OCI-LY1 (cell line): ENCODE measurements around the gene TNF.

ENCODE experiments used
- H2AFZ ChIP-seq: fragments of 200-600 bp; sonication (generic), shearing (Covaris generic); 2 replicates; pipeline ENCODE4 v1.6.0; 2014; ENCODE audit warnings: antibody characterized with exemption, mild to moderate bottlenecking, low read length
- H3F3A ChIP-seq: fragments of 200-600 bp; sonication (generic), shearing (Covaris generic); 2 replicates; pipeline ENCODE4 v1.6.0; 2014; ENCODE audit warnings: mild to moderate bottlenecking, antibody characterized with exemption, low read length, moderate library complexity; ENCODE audit not compliant: insufficient read depth
- H3K27ac ChIP-seq: fragments of 200-600 bp; sonication (generic); 2 replicates; pipeline ENCODE4 v1.5.1; 2014; ENCODE audit warnings: low read length, mixed run types, mild to moderate bottlenecking, low read depth; ENCODE audit not compliant: poor library complexity, severe bottlenecking
- H3K27me3 ChIP-seq: fragments of 200-600 bp; sonication (generic); 2 replicates; pipeline ENCODE4 v1.6.0; 2014; ENCODE audit warnings: antibody characterized with exemption, mild to moderate bottlenecking, low read length, moderate library complexity; ENCODE audit not compliant: insufficient read depth
- H3K36me3 ChIP-seq: fragments of 200-600 bp; sonication (generic); 2 replicates; pipeline ENCODE4 v1.6.1; 2014; ENCODE audit warnings: mild to moderate bottlenecking, antibody characterized with exemption, low read length, moderate library complexity, mixed read lengths; ENCODE audit not compliant: insufficient read depth
- H3K4me1 ChIP-seq: fragments of 200-600 bp; sonication (generic); 2 replicates; pipeline ENCODE4 v1.5.1; 2014; ENCODE audit warnings: mild to moderate bottlenecking, low read length, moderate library complexity; ENCODE audit not compliant: insufficient read depth, severe bottlenecking
- H3K4me2 ChIP-seq: fragments of 200-600 bp; sonication (generic), shearing (Covaris generic); 2 replicates; pipeline ENCODE4 v1.6.1; 2014; ENCODE audit warnings: low read length
- H3K4me3 ChIP-seq: fragments of 200-600 bp; sonication (generic); 2 replicates; pipeline ENCODE4 v1.5.1; 2014; ENCODE audit warnings: low read length, low read depth, mild to moderate bottlenecking, mixed read lengths; ENCODE audit not compliant: poor library complexity, severe bottlenecking
- H3K79me2 ChIP-seq: fragments of 200-600 bp; shearing (Covaris generic); 2 replicates; pipeline ENCODE4 v1.6.1; 2016; ENCODE audit warnings: mixed run types, low read length, mixed read lengths; ENCODE audit not compliant: insufficient read depth
- H3K9ac ChIP-seq: fragments of 200-600 bp; sonication (generic), shearing (Covaris generic); 2 replicates; pipeline ENCODE4 v1.6.1; 2014; ENCODE audit warnings: mild to moderate bottlenecking, low read length, mixed read lengths
- H3K9me2 ChIP-seq: fragments of 200-600 bp; sonication (generic), shearing (Covaris generic); 2 replicates; pipeline ENCODE4 v1.6.1; 2014; ENCODE audit warnings: low read depth, mild to moderate bottlenecking, low read length, mixed read lengths
- H3K9me3 ChIP-seq: fragments of 200-600 bp; shearing (Covaris generic); 2 replicates; pipeline ENCODE4 v1.6.1; 2014; ENCODE audit warnings: low read length, mixed read lengths
- H4K20me1 ChIP-seq: fragments of 200-600 bp; sonication (generic), shearing (Covaris generic); 2 replicates; pipeline ENCODE4 v1.6.0; 2016; ENCODE audit warnings: mild to moderate bottlenecking, low read length; ENCODE audit not compliant: insufficient read depth
- EZH2 ChIP-seq: fragments of 200-600 bp; sonication (generic), shearing (Covaris generic); IDR thresholded peaks from 2 replicates; pipeline ENCODE4 v1.8.0; 2017; ENCODE audit warnings: borderline replicate concordance, mixed run types, mild to moderate bottlenecking, antibody characterized with exemption, low read length, moderate library complexity, mixed read lengths
- TF ChIP-seq, protein P1 (sequence below): fragments of 200-600 bp; sonication (generic), shearing (Covaris generic); IDR thresholded peaks from 2 replicates; pipeline ENCODE4 v1.5.1; 2017; ENCODE audit warnings: mild to moderate bottlenecking, antibody characterized with exemption, low read length, moderate library complexity, mixed read lengths

Gene TNF

DNA sequence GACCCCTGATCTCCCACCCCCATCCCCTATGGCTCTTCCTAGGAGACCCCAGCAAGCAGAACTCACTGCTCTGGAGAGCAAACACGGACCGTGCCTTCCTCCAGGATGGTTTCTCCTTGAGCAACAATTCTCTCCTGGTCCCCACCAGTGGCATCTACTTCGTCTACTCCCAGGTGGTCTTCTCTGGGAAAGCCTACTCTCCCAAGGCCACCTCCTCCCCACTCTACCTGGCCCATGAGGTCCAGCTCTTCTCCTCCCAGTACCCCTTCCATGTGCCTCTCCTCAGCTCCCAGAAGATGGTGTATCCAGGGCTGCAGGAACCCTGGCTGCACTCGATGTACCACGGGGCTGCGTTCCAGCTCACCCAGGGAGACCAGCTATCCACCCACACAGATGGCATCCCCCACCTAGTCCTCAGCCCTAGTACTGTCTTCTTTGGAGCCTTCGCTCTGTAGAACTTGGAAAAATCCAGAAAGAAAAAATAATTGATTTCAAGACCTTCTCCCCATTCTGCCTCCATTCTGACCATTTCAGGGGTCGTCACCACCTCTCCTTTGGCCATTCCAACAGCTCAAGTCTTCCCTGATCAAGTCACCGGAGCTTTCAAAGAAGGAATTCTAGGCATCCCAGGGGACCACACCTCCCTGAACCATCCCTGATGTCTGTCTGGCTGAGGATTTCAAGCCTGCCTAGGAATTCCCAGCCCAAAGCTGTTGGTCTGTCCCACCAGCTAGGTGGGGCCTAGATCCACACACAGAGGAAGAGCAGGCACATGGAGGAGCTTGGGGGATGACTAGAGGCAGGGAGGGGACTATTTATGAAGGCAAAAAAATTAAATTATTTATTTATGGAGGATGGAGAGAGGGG is 1.9 kb upstream of the TNF start:
- no peak overlapping the region for H3K4me2 ChIP-seq
- no peaks in the 10 kb centered on the region for H3K9me3 ChIP-seq
- TF ChIP-seq, protein P1, sequence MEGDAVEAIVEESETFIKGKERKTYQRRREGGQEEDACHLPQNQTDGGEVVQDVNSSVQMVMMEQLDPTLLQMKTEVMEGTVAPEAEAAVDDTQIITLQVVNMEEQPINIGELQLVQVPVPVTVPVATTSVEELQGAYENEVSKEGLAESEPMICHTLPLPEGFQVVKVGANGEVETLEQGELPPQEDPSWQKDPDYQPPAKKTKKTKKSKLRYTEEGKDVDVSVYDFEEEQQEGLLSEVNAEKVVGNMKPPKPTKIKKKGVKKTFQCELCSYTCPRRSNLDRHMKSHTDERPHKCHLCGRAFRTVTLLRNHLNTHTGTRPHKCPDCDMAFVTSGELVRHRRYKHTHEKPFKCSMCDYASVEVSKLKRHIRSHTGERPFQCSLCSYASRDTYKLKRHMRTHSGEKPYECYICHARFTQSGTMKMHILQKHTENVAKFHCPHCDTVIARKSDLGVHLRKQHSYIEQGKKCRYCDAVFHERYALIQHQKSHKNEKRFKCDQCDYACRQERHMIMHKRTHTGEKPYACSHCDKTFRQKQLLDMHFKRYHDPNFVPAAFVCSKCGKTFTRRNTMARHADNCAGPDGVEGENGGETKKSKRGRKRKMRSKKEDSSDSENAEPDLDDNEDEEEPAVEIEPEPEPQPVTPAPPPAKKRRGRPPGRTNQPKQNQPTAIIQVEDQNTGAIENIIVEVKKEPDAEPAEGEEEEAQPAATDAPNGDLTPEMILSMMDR, result no peak
- no peak for TF ChIP-seq EZH2
- H3K4me3 ChIP-seq, result no peak overlapping the region
- no peaks in the 10 kb centered on the region for H4K20me1 ChIP-seq
- no peaks in the 10 kb centered on the region for H3K36me3 ChIP-seq
- H3K27me3 ChIP-seq, result no peaks in the 10 kb centered on the region
- no peaks in the 10 kb centered on the region for H3F3A ChIP-seq
- peaks cover 72% of the 10 kb centered on the region for H3K4me1 ChIP-seq
- H3K9me2 ChIP-seq, result no peaks in the 10 kb centered on the region
- no peak overlapping the region for H2AFZ ChIP-seq
- H3K79me2 ChIP-seq, result no peaks in the 10 kb centered on the region
- no peak overlapping the region for H3K9ac ChIP-seq
- no peak overlapping the region for H3K27ac ChIP-seq

DNA sequence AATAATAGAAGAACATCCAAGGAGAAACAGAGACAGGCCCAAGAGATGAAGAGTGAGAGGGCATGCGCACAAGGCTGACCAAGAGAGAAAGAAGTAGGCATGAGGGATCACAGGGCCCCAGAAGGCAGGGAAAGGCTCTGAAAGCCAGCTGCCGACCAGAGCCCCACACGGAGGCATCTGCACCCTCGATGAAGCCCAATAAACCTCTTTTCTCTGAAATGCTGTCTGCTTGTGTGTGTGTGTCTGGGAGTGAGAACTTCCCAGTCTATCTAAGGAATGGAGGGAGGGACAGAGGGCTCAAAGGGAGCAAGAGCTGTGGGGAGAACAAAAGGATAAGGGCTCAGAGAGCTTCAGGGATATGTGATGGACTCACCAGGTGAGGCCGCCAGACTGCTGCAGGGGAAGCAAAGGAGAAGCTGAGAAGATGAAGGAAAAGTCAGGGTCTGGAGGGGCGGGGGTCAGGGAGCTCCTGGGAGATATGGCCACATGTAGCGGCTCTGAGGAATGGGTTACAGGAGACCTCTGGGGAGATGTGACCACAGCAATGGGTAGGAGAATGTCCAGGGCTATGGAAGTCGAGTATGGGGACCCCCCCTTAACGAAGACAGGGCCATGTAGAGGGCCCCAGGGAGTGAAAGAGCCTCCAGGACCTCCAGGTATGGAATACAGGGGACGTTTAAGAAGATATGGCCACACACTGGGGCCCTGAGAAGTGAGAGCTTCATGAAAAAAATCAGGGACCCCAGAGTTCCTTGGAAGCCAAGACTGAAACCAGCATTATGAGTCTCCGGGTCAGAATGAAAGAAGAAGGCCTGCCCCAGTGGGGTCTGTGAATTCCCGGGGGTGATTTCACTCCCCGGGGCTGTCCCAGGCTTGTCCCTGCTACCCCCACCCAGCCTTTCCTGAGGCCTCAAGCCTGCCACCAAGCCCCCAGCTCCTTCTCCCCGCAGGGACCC is 981 bp upstream of the TNF start:
- H3K4me1 ChIP-seq, result peaks cover 63% of the 10 kb centered on the region
- H3K4me2 ChIP-seq, result no peak overlapping the region; the same call in 1 of the 2 replicates
- H2AFZ ChIP-seq, result no peak overlapping the region
- H3F3A ChIP-seq, result no peaks in the 10 kb centered on the region
- no peaks in the 10 kb centered on the region for H3K27me3 ChIP-seq
- H3K9ac ChIP-seq, result no peak overlapping the region; the same call in 1 of the 2 replicates
- H3K4me3 ChIP-seq, result no peak overlapping the region
- H4K20me1 ChIP-seq, result no peaks in the 10 kb centered on the region
- no peak overlapping the region for H3K27ac ChIP-seq
- no peaks in the 10 kb centered on the region for H3K9me3 ChIP-seq
- H3K79me2 ChIP-seq, result no peaks in the 10 kb centered on the region
- no peaks in the 10 kb centered on the region for H3K9me2 ChIP-seq
- no peaks in the 10 kb centered on the region for H3K36me3 ChIP-seq
- no peak for TF ChIP-seq EZH2
- TF ChIP-seq, protein P1, result peak; percentile 13; the same call in 1 of the 2 replicates

DNA sequence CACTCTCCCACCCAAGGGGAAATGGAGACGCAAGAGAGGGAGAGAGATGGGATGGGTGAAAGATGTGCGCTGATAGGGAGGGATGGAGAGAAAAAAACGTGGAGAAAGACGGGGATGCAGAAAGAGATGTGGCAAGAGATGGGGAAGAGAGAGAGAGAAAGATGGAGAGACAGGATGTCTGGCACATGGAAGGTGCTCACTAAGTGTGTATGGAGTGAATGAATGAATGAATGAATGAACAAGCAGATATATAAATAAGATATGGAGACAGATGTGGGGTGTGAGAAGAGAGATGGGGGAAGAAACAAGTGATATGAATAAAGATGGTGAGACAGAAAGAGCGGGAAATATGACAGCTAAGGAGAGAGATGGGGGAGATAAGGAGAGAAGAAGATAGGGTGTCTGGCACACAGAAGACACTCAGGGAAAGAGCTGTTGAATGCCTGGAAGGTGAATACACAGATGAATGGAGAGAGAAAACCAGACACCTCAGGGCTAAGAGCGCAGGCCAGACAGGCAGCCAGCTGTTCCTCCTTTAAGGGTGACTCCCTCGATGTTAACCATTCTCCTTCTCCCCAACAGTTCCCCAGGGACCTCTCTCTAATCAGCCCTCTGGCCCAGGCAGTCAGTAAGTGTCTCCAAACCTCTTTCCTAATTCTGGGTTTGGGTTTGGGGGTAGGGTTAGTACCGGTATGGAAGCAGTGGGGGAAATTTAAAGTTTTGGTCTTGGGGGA is 754 bp downstream of the TNF start:
- H3K9me3 ChIP-seq, result no peaks in the 10 kb centered on the region
- no peaks in the 10 kb centered on the region for H3K36me3 ChIP-seq
- TF ChIP-seq, protein P1, result no peak
- no peak for TF ChIP-seq EZH2
- no peaks in the 10 kb centered on the region for H3K79me2 ChIP-seq
- no peak overlapping the region for H3K27ac ChIP-seq
- no peaks in the 10 kb centered on the region for H3F3A ChIP-seq
- peak overlapping the region; percentile 63; the same call in 1 of the 2 replicates for H3K9ac ChIP-seq
- peak overlapping the region; percentile 61 for H3K4me2 ChIP-seq
- H3K9me2 ChIP-seq, result no peaks in the 10 kb centered on the region
- H2AFZ ChIP-seq, result no peak overlapping the region
- H3K4me3 ChIP-seq, result peak overlapping the region; percentile 60
- no peaks in the 10 kb centered on the region for H3K27me3 ChIP-seq
- H4K20me1 ChIP-seq, result no peaks in the 10 kb centered on the region
- H3K4me1 ChIP-seq, result peaks cover 57% of the 10 kb centered on the region
